Choroid plexus epithelial cell (primary cell): ENCODE data around the gene VILL.
"Not testable (repeated sequence)": the region's sequence is repeated elsewhere in the genome, so short reads cannot be mapped to it uniquely, and the experiment has no call there.

Experiments used
- DNase-seq: peaks from one replicate; pipeline ENCODE4 v3.0.0-alpha.2; 2010; ENCODE audit warnings: low read depth
- H3K4me3 ChIP-seq: 2 replicates; pipeline ENCODE4 v1.5.1; 2011; ENCODE audit warnings: low read depth, mild to moderate bottlenecking, control low read depth, low read length, moderate library complexity
- CTCF ChIP-seq: conservative IDR thresholded peaks from 2 replicates; pipeline ENCODE4 v1.5.1; 2011; ENCODE audit warnings: low read depth, mild to moderate bottlenecking, control low read depth, inconsistent platforms, low read length, moderate library complexity

Gene VILL

DNA sequence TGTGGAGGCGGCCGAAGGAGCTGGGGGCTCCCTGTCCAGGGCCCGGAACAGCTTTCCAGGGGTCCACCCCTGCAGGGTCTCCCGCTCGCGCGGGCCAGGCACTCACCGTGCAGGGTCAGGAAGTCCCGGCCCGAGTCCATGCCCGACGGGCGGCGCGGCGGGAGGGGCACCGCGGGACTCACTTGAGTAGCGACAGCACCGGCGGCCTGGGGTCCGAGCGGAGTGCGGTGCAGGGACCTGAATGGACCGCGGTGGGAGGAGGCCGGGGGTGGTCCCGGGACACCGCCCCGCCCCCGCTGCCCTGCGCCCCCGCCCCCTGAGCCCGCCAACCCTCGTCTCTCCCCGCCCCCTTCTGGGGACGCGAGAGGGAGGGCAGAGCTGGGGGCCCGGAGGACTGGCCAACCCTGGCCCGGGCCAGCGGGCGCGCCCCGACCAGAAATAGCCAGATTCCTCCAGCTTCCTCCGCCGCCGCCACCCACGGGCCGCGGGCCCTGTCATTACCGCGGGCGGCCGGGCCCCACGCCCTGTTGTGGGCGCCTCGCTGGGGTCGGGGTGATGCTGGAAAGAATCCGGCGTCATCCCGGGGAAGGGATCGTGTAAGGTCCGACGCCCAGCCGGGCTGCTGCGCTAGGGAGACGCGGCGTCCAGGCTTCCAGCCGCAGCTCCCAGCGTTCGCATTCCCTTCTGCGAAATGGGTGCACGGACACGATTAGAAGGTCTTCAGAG is 39.0 kb downstream of the VILL start, which contains the start of gene PLCD1:
Gene PLCD1, minus strand, starts transcription at position 243 of the 726 bp plus-strand sequence. Its CDS starts 103 bp downstream, at position 140.
- DNase-seq = peak; percentile 31
- H3K4me3 ChIP-seq = peak within 1 kb of the TSS; percentile 65

GRCh38 chr3:38030126-38031021 is 39.8 kb downstream of the VILL start:
- TF ChIP-seq CTCF = no peak
- no peak for DNase-seq
- H3K4me3 ChIP-seq = peak overlapping the region; percentile 65

More for the DNA sequence above, 39.0 kb downstream of the VILL start, which contains the start of gene PLCD1:
- TF ChIP-seq CTCF = no peak

DNA sequence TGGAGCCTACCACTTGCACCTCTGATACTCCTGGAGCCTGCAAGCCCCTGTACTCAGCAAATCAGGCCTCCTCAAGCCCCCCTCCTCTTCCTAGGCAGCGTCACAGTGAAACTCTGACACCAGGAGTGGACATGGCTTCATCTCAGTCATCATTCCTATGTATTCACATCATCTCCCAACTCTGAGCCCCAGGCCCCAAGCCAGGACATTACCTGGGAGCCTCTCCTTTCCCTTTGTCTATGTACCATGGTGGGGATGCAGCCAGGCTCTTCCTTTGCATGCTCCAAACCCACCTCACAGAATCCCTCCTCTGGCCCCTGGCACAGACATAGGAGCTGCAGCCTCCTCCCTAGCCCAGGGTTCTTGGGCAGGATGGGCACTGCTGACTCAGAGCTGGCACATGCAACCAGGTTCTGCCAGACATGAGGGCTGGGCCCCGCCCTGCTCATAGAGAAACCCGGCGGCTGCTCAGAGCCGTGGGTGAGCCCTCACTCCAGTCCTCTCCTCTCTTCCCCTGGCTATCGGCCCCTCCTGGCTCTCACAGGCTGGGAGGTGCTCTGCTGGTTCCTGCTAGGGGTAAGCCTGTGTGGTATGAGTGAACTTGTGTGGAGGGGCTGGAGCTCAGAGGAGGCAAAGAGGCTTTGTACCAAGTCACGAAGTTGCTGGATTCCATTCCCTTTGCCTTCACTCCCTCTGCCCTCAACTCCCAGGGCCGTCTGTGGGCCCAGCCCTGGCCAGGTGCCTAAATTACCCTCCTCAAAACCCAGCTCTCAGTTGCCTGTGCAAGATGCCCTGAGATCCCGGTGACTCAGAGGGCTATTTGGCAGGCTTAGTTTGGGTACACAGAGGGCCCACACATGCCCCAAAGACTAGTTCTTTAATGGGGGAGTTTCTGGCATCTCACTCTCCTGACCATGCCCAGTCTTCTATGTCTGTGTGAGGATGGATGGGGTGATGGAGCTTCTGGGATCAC is 40.7 kb downstream of the VILL start:
- DNase-seq = no peak
- no peak for TF ChIP-seq CTCF
- no peak overlapping the region for H3K4me3 ChIP-seq

DNA sequence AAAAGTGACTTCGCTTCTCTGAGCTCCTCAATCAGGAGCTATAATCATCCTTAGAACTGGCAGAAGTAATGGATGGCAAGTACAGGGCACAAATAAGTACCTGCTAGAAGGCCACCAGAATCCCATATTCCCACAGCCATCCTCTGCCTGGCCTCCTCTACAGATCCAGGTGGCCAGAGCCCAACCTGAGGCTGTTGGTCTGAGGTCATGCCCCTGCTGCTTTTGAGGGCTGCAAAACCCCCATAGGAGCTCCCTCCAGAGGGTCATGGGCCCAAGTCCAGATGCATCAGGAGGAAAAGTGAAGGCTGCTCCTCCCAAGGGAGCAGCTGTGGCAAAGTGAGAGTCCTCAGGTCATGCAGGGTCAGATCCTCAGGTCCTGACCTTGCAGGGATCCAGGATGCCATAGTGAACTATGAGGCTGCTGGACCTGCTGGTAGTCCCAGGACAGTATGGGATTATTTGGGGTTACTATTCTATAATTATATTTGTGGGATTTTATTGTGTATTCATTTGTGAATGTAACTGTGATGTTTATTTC is 41.8 kb downstream of the VILL start:
- H3K4me3 ChIP-seq = no peak overlapping the region
- TF ChIP-seq CTCF = no peak

GRCh38 chr3:38033586-38033985 is 43.0 kb downstream of the VILL start:
- DNase-seq, H3K4me3 ChIP-seq: not testable (repeated sequence)

More for the DNA sequence above, 41.8 kb downstream of the VILL start:
- no peak for DNase-seq

DNA sequence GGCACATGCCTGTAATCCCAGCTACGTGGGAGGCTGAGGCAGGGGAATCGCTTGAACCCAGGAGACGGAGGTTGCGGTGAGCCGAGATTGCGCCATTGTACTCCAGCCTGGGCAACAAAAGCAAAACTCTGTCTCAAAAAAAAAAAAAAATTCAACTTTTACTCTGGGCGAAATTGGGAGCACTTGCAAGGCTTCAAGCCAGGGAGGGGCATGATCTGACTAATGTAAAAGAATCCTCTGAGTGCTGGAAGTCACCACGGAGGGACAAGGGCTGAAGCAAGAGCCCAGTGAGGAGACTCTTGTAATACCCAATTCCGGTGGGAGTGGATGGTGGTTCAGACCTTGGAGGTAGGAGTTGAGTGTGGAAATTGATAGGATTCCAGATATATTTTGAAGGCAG is 43.7 kb downstream of the VILL start:
- H3K4me3 ChIP-seq, DNase-seq: not testable (repeated sequence)

DNA sequence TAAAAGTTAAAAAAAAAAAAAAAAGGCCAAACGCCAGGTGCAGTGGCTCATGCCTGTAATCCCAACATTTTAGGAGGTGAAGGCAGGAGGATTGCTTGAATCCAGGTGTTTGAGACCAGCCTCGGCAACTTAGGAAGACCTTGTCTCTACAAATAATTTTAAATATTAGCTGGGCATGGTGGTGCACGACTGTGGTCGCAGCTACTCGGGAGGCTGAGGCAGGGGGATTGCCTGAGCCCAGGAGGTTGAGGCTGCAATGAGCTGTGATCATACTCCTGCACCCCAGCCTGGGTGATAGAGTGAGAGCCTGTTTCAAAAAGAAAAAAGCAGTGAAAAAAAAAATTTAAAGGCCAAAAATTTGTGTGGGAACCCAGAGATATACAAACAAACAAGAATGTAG is 45.7 kb downstream of the VILL start:
- no peak overlapping the region for H3K4me3 ChIP-seq
- TF ChIP-seq CTCF = no peak
- no peak for DNase-seq
